Vagina (tissue), 2 donors: ENCODE data around the gene FUZ.

Source experiments
- POLR2A ChIP-seq, 2 donors: fragments of 450-650 bp; IDR thresholded peaks; one replicate each; pipeline ENCODE4 v1.6.1; 2017; ENCODE audit warnings: antibody characterized with exemption in 2 of 2, mild to moderate bottlenecking in 2 of 2, moderate library complexity in 2 of 2
- POLR2AphosphoS5 ChIP-seq, 2 donors: sonication (generic); formaldehyde crosslinking; IDR thresholded peaks; one replicate each; pipeline ENCODE4 v1.9.0; 2017; ENCODE audit warnings: antibody characterized with exemption in 2 of 2, mild to moderate bottlenecking in 2 of 2, low read depth in 1 of 2; ENCODE audit not compliant: insufficient read depth in 1 of 2
- TF ChIP-seq, protein P1 (sequence below), 3 experiments: fragments of 450-650 bp in 2 of 3; fragments of 200-600 bp in 1 of 3; sonication (generic) in 1 of 3; IDR thresholded peaks; one replicate each; pipeline ENCODE4 v1.5.1; 2017 to 2019; ENCODE audit warnings: antibody characterized with exemption in 3 of 3, mild to moderate bottlenecking in 2 of 3, moderate library complexity in 2 of 3

DNA sequence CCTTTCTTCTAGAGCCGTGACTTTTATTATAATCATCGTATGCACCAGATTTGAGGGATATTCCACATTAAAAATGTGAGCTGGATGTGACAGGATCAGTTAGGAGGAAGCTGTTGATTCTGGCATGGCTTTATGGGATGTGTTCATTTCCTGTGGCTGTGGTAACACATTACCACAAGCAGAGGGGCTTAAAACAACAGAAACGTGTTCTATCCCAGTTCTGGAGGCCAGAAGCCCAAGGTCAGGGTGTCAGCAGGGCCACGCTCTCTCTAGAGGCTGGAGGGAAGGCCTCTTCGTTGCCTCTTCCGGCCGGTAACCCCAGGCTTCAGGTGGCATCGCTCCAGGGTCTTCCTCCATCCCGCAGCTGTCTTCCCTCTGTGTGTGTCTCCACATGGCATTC, 19.5 kb upstream of the FUZ start:
- TF ChIP-seq, protein P1, sequence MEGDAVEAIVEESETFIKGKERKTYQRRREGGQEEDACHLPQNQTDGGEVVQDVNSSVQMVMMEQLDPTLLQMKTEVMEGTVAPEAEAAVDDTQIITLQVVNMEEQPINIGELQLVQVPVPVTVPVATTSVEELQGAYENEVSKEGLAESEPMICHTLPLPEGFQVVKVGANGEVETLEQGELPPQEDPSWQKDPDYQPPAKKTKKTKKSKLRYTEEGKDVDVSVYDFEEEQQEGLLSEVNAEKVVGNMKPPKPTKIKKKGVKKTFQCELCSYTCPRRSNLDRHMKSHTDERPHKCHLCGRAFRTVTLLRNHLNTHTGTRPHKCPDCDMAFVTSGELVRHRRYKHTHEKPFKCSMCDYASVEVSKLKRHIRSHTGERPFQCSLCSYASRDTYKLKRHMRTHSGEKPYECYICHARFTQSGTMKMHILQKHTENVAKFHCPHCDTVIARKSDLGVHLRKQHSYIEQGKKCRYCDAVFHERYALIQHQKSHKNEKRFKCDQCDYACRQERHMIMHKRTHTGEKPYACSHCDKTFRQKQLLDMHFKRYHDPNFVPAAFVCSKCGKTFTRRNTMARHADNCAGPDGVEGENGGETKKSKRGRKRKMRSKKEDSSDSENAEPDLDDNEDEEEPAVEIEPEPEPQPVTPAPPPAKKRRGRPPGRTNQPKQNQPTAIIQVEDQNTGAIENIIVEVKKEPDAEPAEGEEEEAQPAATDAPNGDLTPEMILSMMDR (IDR thresholded peaks at IDR 0.05) = no peak
- TF ChIP-seq POLR2AphosphoS5 (IDR thresholded peaks at IDR 0.05; ENCODE audit: insufficient read depth in 1 of 2, low read depth in 1 of 2) (no peak), POLR2A (IDR thresholded peaks at IDR 0.05) (no peak)
